Dermis microvascular lymphatic vessel endothelial cell (primary cell): ENCODE results near the gene ERC2. TPM values are rescaled to one million over a fixed set of nuclear protein-coding genes. Genes with fewer than 3 reads are reported as not detected.

Experiments used
- DNase-seq, 2 donors: peaks; one replicate each; pipeline versions ENCODE4 v3.0.0 to v3.0.0-alpha.2; 2010; ENCODE audit warnings: low read depth in 2 of 2
- total RNA-seq: library from RNA; depleted of rRNA; stranded (reverse); fragments of >200 nt; gene quantifications from 2 replicates; pipeline ENCODE4 v1.2.1, GENCODE V29; 2014

The ERC2 gene
- total RNA-seq, 1 donor from 2014 or later = 1.5 TPM

DNA sequence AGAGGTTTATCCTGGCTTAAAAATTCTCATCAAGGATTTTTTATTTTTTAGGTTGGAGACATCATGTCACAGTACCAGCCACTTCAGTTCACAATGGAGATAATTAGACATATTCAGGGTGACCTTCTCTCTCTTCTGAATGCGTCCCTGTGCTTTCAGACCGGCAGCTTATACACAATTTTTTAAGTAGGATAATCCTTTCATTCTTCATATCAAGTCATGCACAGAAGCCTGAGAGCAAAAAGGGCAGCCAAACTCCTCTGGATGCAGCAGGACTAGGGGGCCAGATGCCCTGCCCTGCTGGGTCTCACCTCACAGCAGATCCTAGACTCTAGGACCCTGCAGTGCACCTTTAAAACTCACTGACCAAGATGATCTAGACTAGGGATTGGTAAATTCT is 210.4 kb downstream of the ERC2 start:
- DNase-seq = no peak

DNA sequence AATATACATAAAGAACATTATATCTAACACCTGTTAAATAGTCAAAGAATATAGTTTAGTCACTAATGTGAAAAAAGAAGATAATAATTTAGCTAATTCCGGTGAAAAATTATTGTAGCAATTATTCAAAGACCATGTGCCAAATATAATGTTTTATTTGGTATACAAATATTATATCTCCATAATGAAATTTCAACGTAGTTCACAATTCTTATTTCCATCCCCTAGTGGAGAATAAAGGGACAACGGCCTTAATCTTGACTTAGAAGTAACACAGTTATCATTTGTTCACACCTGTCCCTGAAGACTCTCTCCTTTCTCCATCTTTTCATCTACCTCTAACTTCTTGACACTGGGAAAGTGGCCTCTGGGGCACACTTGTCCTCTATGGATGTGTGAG is 213.4 kb downstream of the ERC2 start:
- DNase-seq = no peak

DNA sequence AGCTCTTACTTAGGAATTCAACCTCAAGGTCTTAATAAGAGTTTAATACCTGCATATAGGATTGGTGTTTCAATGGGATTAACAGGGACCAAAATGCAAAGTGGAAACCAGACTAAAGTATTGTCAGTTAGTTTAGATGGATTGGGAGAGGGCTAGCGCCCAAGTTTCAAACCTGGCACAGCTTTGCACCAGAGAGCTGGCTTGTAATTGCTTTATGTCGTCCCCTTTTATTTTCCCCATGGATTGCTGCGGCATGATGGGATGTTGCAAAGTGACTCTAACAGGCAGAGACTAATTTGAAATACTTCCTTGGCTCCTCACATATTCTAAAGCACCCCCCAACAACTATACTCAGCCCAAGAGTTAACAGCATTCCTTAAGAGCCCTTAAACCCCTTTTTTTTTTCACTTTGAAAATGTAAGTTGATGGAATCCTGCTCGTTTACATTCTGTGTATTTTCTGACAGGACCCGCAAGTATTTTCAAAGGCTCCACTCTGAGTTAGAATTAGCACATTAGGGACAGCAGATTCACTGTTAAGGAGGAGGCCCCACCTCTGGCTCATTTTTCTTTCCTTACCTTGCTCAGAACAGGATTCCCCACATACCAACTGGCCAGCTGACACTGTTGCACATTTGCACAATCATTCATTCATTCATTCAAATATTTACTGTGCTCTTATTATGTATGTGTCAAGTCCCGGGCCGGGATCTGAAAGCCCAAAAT is 214.2 kb downstream of the ERC2 start:
- DNase-seq = no peak

DNA sequence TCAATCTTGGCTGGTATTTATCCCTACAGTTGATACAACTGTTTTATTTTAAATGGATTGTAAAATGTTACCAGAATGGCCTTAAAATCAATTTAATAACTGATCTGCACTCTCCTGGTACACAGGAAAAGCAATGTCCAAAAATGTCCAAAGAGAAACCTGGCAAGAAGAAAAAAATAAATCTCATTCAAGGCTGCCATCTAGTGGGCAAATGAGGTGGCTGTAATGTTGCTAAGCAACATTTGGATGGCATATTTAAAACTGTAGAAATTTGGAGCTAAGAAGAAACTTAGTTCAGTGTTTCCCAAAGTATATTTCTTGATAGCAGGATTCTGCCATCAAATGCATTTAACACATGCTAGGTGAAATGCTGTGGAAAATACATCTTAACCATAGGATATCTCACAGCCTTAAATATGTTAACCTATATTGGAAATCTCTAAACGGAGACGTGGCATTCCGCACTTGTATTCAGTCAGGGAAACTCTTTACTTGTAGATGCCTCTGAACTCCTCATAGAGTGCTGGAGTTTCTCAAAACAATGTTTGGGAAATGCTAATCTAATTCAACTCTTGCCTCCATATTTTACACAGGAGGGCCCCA is 216.8 kb downstream of the ERC2 start:
- DNase-seq = peak; percentile 32 to 49

DNA sequence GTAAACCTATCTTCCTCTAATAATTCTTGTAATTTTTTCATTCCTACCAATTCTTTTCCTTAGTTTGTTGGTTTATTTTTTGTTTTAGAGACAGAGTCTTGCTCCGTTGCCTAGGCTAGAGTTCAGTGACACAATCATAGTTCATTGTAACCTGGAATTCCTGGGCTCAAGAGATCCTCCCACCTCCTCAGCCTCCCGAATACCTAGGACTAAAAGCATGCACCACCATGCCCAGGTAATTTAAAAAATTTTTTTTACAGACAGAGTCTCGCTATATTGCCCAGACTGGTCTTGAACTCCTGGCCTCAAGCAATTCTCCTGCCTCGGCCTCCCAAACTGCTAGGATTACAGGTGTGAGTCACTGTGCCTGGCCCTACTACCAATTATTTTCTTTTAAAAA is 220.2 kb downstream of the ERC2 start:
- DNase-seq = no peak

DNA sequence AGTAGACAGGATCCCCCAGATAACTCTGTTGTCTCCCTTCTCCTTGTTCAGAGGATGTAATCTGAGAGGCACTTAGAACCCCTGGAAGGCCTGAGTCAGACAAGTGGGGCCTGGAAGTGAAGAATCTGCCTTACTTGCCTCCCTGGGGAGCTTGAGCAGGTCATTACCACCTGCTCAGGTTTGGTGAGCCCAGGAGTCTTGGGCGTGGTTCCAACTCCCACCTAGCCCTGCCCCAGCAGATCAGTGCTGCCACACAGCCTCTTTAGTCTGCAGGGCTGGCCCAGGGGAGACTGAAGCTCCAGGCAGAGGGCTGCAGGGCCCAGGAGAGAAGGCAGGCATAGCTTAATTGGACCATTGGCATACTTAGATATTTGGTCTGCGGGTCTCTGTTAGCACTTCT is 230.0 kb downstream of the ERC2 start:
- no peak for DNase-seq

DNA sequence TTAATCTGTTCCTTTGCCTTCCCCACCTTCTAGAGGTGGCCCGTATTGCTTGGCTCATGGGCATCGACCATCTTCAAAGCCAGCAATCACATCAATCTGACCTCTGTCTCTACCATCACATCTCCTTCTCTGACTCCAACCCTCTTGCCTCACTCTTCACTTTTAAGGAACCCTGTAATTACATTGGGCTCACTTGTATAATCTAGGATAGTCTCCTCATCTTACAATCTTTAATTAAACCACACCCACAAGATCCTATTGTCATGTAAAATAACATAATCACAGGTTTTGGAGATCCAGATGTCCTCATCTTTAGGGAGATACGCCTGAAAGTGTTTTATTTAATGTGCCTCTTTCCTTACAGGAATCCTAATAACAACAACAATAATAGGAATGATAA is 234.5 kb downstream of the ERC2 start:
- DNase-seq = no peak

DNA sequence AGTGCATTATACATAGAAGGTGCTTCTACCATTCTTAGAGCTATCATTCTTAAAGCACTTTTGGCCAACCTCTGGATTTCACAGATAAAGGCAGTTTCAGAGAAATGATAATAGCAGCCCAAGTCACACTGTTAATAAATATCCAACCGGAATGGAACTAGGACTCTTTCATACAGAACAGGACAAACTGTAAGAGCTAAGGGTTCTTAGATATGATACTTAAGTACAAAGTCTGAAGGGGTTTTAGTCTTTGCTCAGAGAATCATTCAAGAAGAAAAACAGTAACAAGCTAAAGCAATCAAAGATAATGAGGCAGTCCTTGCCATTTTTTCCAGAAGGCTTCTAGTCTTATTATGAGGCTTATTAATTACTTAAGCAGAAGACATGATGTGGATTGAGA is 239.0 kb downstream of the ERC2 start:
- DNase-seq = no peak

DNA sequence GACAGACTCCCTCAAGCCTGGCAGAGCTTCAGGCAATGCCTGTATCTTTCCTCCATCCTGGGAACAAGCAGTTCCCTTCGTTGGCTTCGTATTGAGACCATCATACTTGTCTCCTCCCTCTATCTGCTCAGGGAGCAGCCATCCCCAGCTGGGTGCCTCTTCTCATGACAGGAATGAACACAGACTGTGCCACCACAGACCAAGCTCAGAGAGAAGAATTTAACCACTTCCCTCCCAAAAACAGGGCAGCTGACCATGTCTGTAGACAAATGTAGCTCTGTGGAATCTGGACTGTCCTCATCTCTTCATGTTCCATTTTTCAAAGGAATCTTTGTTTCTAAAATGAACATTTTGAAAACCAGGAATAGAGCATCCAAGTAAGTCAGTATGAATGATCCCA is 245.4 kb downstream of the ERC2 start:
- DNase-seq = no peak

DNA sequence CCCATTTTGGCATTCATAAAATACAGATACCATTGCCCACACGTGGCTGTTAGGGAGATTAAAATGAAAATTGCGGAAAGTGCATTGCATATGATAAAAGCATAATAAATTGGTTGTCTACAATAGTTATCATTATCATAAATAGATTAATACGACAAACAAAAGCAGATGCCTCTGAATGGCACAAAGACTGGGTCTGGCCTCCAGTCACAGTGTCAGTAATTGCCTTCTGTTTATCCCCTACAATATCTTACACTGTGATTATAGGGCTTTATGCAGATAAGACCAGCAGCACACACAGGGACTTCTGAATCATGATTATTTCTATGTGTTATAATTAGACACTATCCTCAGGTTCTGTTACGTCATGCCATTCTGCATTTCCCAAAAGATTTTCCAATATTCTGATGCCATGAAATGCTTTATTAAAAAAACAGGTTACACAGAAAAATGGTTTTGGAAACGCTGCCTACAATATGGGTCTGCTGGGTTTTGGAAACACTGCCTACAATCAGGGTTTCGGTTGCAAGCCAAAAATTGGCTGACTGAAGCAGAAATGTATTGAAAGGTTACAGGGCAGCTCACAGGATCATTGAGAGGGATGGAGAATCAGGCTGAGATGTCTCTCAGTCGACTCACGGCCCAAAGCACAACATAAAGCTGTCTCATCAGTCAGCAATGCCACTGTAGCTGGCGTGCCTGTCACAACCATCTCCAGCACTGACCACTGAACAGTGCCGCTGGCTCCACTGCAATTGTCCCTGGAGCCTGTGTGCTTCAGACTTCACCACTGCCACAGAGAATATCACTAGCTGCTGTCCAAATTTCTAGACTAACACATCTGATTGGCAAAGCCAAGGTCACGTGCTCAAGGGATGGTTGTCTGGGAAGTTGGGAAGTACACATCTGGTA is 248.1 kb downstream of the ERC2 start:
- DNase-seq = no peak

DNA sequence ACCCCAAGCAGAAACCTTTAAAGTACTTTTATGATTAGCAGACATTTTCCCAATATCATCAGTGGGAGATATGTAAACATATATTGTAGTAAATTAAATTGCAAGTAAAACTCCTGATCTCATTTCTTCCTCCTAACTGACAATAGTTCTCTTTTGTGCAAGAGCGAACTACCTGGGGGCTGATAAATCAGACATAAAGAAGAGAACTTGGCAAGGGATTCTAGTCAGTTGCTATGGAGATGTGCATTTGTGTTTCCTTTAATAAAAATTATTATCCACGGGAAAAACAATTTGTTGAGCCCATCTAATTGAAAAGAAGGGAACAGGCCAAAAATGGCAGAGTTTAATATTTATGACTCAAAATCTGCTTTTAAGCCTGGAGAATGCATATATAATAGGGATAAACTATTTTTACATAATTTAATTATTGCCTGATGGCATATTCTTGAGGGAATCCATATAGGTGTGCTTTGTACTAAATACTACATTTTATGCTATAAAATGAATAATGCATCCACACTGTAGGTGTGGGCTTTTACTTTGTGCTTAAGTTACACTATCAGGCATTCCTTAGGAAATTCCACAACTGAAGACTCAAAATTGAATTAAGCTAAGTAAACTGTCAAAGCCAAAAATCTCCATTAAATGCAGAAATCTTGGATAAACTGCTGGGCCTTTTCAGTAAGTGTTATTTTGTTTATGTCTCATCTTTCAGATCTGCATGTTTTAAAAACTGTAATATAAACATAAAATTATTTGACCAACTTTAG is 258.1 kb downstream of the ERC2 start:
- no peak for DNase-seq

DNA sequence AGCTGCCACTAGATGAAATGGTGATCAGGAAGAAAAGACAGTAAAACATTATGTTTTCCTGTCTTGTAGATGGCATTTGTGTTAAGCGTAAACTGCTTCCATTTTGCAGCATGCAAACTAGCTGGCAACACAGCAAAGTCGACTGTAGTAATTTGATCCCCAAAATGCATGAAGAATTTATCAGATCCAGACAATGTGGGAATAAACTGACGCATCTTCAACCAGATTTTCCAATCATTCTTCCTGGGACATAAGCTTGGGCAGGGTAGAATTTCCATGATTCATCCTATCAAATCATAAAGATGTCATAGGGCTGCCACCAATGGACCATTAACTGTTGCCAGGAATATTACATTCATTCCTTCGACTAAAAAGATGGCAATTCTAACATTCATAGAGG is 260.3 kb downstream of the ERC2 start:
- no peak for DNase-seq

DNA sequence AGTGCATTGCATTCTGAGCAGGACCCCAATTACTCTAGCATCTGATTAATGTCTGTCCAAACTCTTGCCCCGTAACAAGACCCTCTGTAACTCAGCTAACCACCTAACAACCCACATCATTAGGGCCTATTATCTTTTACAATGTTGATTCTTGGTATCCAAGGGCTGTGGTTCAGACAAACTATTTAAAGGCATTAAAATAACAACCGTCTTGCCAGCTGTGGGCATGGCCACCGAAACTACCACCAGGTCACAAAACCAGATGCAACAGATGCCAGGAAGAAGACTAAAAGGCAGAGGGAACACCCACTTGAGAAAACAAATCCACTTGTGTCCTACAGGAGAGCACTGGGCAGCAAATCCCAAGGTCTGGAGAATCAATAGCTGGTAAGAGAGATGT is 262.9 kb downstream of the ERC2 start:
- DNase-seq = no peak

DNA sequence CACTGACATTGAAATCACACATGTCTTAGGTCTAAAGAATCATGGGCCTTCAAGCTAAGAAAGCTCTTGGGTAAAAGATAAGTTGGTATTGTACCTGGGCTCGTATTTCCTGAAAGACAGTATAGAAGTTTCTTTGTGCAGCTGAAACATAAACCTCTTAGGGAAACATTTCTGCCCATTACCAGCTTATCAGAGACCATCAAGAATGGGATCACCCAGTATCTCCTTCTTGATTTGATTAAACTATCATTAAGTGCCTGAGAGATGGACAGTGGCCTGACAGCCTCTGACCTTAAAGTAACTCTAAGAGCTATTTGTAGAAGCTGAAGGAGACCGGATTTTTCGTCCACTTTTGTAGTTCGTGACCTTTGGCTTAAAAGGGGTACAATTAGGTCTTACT is 265.3 kb downstream of the ERC2 start:
- no peak for DNase-seq

DNA sequence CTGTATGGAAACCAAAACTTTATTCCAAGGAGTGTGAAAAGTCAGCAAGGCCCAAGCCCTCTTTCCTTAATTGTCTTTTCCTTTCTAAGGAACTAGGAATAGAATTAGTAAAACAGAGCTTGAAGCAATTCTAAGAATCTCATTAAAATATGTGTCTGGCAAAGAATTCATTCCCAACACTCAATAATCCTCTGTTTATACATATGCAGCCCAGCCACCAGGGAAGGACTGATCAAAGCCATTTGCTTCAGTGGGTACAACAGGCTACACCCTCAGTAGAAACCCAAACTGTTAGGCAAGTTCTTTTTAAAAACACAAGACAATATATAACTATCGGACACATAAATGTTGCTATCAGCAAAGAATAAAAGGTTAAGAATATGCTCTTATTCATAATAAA is 266.9 kb downstream of the ERC2 start:
- no peak for DNase-seq

DNA sequence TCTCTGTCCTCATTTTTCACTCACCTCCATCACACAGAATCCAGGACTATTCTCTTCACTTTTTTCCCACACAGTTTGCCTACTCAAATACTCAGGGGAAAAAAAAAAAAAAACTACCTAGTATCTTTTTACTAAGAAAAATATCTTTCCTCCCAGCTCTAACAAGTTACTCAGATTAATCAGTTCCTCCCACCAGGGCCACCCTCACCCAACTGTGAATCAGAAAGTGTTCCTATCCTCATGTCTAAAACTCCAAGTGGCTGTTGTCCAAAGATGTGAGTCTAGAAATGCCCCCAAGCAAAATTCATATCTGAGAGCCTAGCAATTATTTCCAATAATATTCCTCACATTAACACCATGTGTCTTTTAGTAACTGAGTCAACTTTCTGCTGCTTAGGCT is 268.0 kb downstream of the ERC2 start:
- DNase-seq = no peak

DNA sequence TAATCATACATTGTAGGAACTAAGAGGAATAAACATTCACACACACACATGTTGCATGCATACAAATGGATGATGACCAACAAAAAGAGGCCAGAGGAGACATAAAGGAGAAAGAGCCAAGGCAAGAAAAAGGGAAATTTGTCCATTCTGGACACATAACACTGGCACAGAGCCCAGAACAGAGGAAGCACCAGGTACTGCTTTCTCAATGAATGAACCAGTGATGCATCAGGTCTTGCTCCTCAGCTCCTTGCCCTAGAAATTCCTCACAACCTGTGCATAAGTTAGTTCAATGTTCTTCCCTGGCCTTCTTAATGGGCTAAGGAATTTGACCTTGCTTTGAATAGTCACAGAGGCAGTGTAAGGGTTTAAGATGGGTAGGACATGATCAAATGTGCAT is 270.3 kb downstream of the ERC2 start:
- DNase-seq = no peak

DNA sequence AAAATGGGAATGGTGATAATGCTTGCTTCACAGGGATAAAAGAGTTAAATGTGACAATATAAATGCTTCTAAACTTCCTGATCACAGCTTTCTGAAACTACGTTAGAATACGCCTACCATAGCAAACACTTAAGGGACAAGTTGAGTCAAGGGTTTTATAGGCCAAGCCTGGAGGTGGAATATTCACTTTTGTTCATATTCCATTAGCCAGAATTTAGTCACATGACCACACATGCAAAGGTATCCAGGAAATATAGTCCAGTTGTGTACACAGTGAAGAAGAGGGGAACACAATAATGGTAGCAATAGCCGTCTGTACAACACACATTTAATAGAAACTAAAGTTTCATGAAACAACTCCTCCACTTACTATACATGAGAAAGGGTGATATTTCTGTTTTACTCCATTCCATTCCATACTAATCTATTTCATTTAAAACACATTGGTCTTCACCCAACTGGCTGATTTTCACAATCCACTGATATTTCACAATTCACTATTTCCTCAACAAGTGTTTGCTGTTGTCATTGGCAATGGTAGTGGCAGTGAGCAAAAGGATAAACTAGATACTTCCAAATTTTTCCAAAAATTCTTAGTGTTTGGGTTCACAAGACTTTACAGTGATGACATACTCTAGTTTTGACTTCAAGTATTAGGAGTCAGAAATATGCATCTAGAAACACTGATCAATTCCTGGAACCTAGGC is 270.9 kb downstream of the ERC2 start:
- no peak for DNase-seq

DNA sequence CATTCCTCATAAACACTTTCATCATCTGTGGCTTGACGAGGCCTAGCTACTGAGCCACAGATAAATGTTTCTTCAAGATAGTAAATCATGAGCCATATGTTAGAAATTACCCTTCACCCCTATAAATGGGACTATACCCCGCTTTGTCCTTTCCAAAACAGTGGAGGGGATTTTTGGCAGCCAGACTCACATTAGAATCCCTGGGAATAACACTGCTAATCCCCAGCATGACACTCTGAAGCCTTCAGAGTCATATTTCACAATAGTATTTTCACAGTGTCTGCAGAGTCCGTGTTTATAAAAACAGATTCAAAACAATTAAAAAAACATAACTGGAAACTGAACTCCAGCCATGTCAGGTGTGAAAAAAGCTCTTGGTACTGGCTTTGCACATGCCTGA is 271.6 kb downstream of the ERC2 start:
- DNase-seq = no peak

DNA sequence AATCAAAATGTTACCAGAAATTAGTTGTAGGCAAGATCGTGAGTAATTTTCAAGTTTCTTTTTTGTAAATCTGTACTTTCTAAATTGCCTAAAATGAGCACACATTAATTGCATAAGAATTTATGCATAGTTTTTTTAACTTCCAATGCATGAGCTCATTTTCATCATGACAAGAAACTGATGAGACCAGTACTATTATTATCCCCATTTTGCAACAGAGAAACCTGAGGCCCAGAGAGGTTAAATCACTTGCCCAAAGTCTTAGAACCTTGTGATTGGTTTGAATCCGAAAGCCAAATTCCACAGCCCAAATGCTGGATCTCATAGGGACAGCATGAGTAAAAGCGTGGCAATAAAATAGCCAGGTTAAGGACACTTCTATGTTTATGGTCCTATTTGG is 274.7 kb downstream of the ERC2 start:
- no peak for DNase-seq

DNA sequence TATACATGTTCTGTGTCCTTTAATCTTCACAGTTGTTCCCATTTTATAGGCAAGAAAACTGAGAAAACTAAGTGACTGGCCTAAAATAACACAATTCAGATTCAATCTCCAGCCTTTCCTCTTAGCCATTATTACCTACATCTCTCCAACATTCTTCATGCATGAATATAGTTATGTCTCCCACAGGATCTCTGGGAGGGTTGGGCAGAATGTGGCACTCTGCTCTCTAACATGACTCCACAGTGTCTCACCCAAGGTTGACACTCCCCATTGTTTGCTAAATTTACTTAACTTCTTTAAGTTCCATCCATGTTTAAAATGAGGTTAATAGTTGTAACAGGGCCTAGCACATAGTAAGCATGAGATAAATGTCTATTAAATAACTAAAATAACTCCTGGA is 276.3 kb downstream of the ERC2 start:
- no peak for DNase-seq
